Skeletal muscle cell (primary cell): ENCODE results near the gene DPF3.
A peak's percentile ranks its signal among the peaks of the same experiment; 100 is the strongest.

Experiments used
- DNase-seq: peaks from one replicate; pipeline ENCODE4 v3.0.0-alpha.2; 2010; ENCODE audit warnings: low read depth
- H3K4me3 ChIP-seq: 2 replicates; pipeline ENCODE4 v1.5.1; 2011; ENCODE audit warnings: low read depth, mild to moderate bottlenecking, control low read depth, low read length, moderate library complexity

The DPF3 gene

GRCh38 chr14:72810201-72810600, 83.7 kb downstream of the DPF3 start:
- DNase-seq, result no peak
- H3K4me3 ChIP-seq, result no peak overlapping the region

DNA sequence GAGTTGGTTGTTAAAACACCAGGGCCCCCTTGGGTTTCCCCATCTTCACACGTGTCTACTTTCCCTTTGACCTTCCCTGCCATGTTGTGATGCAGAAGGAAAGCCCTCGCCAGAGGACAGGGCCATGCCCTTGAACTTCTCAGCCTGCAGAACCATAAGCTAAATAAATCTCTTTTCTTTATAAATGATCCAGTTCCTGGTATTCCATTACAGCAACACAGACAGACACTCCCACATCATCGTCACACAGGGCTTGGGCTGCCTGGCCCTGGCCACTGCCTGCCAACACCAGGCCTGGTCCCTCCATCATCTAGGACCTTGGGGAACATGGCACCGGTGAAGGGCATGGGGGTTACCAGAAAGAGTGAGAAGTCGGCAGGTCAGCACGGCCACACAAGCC, 84.8 kb downstream of the DPF3 start:
- H3K4me3 ChIP-seq, result no peak overlapping the region
- no peak for DNase-seq

GRCh38 chr14:72808564-72808963, 85.3 kb downstream of the DPF3 start:
- DNase-seq, result no peak

GRCh38 chr14:72802588-72802946, 91.3 kb downstream of the DPF3 start:
- no peak for DNase-seq
- no peak overlapping the region for H3K4me3 ChIP-seq

More at GRCh38 chr14:72808564-72808963, 85.3 kb downstream of the DPF3 start:
- no peak overlapping the region for H3K4me3 ChIP-seq

- H3K4me3 ChIP-seq, result no peak overlapping the region
- DNase-seq, result no peak
Observed at GRCh38 chr14:72801836-72802587, 91.9 kb downstream of the DPF3 start.

DNA sequence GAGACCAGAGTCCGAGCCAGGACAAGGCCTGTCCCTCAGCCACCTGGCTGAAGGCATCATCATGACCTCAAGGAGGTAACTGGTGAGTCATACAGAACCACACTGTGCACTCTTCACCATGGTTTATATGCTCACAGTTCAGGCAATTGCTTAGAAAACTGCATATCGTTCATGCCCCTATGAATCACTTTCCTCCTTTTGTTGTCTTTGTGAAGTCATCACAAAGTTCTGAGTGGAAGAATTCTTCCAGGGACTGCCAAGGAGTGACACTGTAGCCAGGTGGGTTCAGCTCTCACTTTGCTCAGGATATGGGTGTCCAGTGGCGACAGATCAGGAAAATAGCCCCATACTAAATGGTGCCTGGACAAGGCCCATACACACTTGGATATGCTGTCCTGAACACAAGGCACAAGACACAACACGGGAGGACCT, 92.5 kb downstream of the DPF3 start:
- DNase-seq, result peak; percentile 86
- H3K4me3 ChIP-seq, result no peak overlapping the region

- no peak for DNase-seq
- no peak overlapping the region for H3K4me3 ChIP-seq
Observed at GRCh38 chr14:72800848-72801370, 93.0 kb downstream of the DPF3 start.

DNA sequence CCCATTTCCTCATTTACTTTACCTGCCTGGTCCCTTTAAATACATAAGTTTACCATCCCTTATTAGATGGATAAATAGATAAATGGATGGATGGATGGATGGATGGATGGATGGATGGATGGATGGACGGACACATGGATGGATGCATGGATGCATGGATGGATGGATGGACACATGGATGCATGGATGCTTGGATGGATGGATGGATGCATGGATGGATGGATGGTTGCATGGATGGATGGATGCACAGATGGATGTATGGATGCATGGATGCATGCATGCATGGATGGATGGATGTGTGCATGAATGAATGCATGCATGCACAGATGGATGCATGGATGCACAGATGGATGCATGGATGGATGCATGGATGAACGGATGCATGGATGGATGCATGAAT, 93.6 kb downstream of the DPF3 start:
- H3K4me3 ChIP-seq, result no peak overlapping the region
- no peak for DNase-seq

DNA sequence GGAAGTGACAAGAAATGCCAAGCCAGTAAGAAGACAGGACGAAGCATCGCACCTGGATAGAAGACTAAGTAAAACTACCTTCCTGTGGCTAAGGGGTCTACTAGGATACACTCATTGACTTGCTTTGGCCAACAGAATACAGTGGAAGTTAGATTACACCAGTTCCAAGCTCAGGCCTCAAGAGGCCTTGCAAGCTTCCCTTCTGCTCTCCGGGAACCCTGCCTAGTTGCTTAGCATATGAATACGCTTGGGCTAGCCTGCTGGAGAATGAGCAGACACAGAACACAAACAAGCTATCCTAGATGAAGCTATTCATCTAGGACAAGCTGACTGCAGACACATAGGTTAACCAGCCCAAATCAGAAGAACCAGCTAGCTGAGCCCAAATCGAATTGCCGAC, 97.0 kb downstream of the DPF3 start:
- no peak for DNase-seq
- H3K4me3 ChIP-seq, result no peak overlapping the region

DNA sequence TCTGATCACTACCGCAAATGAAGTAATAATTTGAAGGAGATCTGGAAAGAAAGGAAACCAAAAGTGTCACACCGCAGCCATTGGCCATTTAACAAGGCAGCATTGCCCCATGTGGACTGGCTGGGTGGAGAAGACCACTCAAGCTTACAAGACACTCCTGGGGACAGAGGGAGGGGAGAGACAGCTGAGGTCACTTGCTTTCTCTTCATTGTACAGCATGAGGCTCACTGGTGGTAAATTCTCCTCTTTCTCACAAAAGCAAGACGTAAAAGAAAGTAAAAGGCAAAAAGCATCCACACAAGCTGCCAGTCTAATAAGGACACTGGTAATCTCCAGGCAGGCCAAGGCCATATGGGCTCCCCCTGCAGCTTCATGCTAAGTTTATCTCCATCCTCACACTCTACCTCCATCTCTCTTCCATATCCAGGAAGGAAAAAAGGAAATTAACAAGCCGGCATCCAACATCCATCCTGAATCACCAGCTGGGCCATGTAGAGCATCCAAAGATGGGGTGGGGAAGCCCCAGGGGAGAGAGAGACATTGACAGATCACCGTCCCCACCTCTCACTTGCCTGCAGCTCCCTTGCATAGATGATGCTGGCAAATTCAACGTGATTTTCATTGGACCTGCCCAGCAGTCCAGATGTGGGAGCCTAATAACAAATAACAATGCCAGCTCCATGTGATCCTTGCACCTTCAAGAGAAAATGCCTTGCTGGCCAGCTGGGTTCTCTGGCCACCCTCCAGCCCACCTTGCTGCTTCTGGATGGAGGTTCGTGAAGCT, 100.6 kb downstream of the DPF3 start:
- DNase-seq, result no peak
- no peak overlapping the region for H3K4me3 ChIP-seq

DNA sequence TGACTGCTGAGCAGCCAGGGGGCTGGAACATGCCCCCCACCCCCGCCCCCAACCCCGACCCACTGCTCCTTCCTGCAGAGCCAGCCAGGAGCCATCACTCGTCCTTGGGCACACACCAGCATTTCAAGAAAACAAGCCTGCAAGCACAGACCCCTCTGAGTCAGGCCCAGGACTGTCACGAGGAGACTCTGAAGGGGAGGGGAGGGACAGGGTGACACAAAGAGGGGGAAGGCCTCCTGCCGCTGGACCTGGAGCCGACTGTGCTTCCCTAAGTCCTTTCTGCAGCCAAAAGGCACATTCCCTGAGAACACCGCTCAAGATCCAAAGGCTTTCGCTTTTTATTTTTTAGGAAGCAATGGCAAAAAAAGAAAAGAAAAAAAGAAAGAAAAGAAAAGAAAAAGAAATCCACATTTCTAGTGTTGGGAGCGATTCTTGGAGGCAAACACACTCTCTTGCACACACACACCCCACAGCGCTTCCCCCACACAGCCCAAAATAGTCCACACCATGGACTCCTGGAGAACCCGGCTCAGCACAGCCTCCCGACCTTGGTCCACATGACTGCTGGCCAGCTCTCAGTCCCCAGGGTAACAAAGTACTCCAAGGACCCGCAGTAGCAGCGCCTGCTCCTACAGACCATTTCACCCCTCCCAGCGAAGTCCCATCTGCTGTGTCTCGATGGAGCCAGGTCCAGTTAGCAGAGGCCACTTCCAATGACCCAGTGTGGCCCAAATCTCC, 101.7 kb downstream of the DPF3 start:
- H3K4me3 ChIP-seq, result no peak overlapping the region
- no peak for DNase-seq

DNA sequence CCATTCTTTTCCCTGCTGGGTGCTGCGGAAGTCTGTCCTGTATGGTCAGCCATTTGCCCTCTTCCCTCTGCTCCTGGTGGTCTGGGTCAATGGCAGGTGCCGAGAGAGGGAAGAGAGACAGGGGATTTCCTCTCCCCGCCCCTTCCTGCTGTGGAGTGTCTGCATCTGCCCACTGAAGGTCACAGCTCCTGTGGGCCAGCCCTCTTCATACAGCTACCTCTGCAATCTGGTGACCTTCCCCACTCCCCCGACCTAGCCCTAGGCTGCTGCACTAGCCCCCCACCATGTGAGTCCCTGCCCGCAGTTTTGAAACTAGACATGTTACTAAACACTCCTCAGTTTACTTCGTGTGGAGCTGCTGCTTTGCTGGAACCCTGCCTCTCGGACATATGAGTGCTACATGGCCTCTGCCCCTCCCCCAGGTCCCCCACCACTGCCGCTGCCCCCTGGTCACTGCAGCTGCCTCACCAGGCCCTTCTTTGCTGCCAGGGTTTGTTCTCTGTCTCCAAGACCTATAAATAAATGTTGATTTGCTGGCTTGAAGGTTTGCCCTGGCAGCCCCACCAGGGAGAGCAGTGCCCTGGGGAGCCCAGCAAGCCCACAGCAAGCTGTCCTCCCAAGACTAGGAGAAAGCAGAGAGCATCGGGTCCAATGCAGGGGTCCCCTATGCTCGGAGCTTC, 102.9 kb downstream of the DPF3 start:
- no peak overlapping the region for H3K4me3 ChIP-seq
- no peak for DNase-seq

- H3K4me3 ChIP-seq, result no peak overlapping the region
- no peak for DNase-seq
Observed at GRCh38 chr14:72788972-72789728, 104.8 kb downstream of the DPF3 start.

DNA sequence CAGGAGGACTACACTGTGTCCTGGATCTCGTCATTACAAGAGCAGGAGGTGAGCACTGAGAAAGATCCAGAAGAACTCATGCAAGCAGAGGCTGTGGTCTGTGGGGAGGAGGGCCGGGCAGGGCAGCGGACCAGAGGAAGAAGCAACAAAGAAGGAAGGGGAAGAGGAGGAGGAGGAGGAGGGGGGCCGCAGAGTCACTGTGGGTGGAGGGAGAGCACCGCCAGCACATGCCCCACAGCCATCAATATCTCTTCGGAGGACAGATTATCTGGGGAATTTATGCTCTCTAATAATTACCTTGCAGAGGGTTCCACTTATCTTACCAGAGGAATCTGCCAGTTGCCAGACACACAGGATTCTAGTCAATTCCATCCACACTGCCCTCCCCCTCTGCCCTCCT, 105.6 kb downstream of the DPF3 start:
- H3K4me3 ChIP-seq, result no peak overlapping the region
- no peak for DNase-seq

DNA sequence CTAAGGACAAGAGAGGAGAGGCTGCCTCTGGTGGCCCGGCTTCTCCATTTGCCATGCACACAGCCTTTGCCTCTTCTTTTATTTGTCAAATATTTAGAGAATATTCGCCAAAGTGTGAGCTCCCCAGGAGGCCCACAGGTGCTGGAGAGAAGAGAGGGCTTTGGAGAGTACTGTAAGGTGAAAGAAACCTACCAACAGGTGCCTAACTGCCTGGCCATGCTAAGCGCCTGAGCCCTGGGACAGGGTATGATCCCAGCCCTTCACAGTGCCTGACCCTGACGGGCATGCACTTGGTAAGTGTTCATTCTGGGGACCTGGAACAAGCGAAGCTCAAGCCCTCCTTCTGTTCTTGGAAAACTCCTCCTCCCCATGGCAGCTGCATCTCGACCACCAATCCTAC, 106.1 kb downstream of the DPF3 start:
- H3K4me3 ChIP-seq, result no peak overlapping the region
- no peak for DNase-seq

DNA sequence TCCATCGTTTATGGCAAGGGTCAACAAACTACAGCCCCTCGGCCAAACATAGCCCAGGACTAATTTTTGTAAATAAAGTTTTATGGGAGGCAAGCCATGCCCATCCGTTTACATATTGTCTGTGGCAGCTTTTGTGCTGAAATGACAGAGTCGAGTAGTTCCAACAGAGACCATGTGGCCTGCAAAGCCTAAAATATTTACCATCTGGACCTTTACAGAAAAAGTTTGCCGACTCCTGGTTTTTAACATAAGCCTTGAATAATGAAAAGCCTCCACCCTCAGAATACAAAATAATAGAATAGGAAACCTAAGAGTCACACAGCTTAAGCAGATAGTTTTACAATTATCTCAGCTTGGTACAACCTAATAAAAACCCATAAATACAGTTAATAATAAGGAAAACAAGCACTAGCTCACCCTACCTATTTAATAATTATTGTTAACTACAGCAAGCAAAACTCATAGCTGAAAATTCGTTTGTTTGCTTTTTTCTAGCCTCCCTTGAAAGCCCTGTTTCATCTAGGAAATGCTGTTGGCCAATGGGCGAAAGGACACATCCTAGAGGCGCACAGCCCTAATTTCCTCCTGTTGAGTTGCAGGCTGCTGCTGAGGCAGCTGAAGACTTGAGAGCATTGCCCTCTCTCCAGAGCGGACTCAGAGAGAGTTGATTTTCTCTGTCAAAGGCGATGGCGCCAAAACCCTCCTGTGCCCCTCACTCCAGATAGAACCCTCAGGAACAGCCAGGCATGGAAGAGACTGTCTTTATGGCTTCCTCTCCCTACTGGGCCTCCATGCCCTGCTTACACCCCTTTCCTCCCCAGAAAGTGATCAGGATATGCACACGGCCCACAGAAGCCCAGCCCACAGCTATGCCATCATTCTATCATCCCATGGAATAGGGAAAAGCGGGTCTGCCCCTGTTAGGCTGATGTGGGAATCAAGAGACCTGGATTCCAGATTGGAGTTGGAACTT, 107.2 kb downstream of the DPF3 start:
- DNase-seq, result no peak
- H3K4me3 ChIP-seq, result no peak overlapping the region

- DNase-seq, result no peak
- H3K4me3 ChIP-seq, result no peak overlapping the region
Observed at GRCh38 chr14:72783741-72784140, 110.2 kb downstream of the DPF3 start.

DNA sequence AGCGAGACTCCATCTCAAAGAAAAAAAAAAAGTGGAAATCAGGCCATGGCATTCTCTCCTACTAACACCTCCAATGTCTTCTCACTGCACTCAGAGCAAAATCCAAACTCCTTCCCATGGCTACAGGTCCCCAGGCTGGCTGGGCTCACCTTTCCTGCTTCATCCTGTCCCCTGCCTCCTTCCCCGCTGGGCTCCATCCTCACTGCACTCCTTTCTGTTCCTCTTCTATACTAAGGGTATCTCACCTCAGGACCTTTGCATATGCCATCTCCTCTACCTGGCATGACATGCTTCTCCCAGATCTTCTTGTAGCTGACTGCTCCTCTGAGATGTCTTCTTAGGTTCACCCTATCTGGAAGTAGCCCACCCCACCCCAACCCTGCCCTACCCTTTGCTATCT, 111.1 kb downstream of the DPF3 start:
- H3K4me3 ChIP-seq, result no peak overlapping the region
- DNase-seq, result no peak
